GM21526 (cell line): ENCODE results near the gene KCNK4.
"Not testable (repeated sequence)": the region's sequence is repeated elsewhere in the genome, so short reads cannot be mapped to it uniquely, and the experiment has no call there.

Experiments
- ATAC-seq: cut with Tn5 transposase; IDR thresholded peaks from one replicate; pipeline ENCODE4 v1.9.1; 2021; ENCODE audit warnings: moderate library complexity; ENCODE audit not compliant: unreplicated experiment, low FRiP score

KCNK4 gene

DNA sequence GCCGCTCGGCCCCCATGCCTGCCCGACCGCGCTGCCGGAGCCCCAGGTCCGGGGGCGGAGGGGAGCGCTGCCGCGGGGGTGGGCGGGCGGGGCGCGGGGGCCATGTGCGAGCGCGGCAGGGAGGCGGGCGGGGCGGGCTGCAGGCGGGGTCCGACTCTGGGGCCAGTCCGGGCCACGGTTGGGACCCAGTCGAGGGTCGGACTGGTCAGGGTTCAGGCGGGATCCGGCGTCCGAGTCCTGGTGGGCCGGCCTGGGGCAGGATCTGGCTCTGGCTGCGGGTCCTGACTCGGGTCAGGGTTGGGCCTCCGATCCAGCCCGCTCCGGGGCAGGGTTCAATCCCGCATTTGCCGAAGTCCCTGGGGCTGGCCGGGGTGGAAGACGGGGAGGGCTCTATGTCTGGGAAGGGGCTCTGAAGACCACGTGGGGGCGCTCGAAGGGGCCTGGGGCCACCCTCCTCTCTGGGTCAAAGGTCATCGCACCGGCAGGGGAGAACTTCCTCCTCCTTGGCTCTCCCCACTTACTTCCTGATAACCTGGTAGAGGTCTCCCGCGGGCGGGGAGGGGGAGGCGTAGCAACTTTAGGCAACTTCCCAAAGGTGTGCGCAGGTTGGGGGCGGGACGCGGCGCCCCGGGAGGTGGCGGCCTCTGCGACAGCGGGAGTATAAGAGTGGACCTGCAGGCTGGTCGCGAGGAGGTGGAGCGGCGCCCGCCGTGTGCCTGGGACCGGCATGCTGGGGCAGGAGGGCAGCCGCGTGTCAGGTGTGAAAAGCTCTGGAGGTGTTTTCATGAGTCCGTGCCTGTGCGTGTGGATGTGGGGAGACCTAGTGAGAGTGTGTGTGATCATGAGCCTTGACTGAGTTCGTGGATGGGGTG, 14.8 kb downstream of the KCNK4 start:
- ATAC-seq, result peak; percentile 12

DNA sequence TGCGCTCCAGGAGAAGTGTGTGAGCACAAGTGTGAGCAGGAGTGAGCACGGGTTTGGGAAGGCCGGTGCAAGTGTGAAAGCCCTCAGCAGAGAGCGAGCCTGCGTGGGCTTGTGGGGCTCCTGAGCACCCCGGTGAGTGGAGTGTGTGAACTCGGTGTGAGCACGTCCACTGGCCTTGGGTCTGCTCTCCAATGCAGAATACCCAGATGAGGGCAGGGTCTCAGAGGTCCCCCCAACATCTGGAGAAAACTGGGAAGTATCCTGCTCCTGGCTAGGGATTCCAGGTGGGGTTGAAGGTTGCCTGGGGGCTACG, 15.4 kb downstream of the KCNK4 start:
- no peak for ATAC-seq

DNA sequence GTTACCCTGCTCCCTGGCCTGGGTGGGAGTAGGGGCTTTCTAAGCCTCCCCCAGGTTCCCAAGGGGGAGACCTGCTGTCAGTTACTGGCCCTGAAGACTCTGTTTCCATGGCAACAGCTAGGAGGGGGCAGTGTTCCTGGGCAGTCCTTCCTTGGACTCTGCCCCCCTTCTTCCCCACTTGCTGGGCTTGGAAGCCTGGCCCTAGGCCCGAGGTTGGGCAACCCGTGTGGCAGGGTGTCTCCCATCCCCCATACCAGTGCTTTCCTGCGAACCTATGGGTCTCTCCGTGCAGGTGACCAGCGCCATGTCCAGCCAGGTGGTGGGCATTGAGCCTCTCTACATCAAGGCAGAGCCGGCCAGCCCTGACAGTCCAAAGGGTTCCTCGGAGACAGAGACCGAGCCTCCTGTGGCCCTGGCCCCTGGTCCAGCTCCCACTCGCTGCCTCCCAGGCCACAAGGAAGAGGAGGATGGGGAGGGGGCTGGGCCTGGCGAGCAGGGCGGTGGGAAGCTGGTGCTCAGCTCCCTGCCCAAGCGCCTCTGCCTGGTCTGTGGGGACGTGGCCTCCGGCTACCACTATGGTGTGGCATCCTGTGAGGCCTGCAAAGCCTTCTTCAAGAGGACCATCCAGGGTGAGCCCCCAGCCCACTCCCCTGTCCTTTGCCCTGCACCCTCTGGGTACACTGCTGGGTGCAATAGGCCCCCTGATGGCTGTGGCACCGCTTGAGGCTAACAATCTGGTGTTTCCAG, 15.9 kb downstream of the KCNK4 start:
- ATAC-seq, result no peak

DNA sequence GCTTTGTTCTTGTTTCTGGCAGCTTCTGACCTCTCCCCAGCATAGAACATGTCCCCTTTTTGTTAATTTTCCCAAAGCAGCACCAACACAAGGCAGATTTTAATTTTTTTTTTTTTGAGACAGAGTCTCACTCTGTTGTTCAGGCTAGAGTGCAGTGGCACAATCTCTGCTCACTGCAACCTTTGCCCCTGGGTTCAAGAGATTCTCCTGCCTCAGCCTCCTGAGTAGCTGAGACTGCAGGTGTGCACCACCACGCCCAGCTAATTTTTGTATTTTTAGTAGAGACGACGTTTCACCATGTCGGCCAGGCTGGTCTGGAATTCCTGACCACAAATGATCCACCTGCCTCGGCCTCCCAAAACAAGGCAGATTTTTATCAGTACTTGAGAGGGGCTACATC, 16.7 kb downstream of the KCNK4 start:
- not testable (repeated sequence) for ATAC-seq

DNA sequence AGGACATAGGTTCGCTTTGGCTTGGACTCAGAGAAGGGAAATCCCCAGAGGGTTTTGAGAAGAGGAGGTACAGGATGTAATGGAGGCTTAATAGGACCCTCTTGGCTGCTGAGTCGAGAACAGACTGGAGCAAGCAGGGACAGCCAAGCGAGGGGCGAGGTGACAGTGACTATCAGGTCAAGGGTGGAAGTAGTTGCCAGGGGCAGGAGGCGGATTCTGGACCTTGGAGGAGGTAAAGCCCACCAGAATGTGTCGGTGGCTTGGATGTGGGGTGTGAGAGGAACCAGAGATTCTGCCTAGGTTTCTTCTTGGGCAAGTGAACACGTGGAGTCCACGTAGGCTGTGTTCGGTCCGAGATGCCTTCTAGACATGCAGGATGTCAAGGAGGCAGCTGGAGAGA, 21.8 kb downstream of the KCNK4 start:
- no peak for ATAC-seq

DNA sequence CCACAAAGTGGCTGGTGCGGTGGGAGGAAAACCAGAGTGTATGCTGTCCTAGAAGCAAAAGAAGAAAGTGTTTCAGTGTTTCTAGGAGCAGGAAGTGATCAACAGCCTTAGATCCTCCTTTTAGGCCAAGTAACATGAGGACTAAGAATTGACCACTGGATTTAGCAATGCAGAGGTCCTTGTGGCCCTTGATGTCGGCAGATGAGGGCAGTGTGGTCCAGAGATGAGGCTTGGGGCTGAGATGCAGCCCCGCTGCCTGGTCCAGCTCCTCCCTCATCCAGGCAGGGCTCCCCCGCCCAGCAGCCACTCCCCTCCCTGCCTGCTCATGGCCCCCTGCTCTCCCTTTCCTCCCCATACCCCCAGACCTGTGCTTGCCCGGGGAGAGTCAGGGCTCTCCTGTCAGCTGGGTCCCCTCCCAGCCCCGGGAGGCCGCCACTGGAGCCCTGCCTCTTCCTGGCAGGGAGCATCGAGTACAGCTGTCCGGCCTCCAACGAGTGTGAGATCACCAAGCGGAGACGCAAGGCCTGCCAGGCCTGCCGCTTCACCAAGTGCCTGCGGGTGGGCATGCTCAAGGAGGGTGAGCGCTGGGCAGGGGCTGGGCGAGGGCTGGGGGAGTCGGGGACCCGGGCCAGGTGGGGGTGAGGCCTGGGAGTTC, 22.5 kb downstream of the KCNK4 start:
- no peak for ATAC-seq

DNA sequence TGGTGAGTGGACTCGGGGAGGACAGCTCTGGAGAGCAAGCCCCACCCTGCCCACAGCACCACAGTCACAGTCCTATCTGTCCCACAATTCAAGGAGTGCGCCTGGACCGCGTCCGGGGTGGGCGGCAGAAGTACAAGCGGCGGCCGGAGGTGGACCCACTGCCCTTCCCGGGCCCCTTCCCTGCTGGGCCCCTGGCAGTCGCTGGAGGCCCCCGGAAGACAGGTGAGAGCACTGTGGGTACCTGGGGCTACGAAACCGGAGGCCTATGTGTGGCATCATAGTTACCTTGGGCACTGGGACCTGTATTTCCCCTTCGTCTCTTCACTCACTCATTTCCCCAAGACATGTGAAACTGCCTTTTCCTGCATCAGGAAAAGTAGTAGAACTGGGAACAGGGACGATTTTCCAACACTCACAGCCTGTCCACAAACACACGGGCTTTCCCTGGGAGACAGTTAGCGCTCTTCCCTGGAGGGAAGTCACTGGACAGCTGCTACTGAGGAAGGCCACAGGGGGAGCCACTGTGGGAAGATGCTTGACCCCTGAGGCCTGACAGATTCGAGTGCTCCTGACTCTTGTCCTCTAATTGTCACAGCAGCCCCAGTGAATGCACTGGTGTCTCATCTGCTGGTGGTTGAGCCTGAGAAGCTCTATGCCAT, 23.2 kb downstream of the KCNK4 start:
- no peak for ATAC-seq

DNA sequence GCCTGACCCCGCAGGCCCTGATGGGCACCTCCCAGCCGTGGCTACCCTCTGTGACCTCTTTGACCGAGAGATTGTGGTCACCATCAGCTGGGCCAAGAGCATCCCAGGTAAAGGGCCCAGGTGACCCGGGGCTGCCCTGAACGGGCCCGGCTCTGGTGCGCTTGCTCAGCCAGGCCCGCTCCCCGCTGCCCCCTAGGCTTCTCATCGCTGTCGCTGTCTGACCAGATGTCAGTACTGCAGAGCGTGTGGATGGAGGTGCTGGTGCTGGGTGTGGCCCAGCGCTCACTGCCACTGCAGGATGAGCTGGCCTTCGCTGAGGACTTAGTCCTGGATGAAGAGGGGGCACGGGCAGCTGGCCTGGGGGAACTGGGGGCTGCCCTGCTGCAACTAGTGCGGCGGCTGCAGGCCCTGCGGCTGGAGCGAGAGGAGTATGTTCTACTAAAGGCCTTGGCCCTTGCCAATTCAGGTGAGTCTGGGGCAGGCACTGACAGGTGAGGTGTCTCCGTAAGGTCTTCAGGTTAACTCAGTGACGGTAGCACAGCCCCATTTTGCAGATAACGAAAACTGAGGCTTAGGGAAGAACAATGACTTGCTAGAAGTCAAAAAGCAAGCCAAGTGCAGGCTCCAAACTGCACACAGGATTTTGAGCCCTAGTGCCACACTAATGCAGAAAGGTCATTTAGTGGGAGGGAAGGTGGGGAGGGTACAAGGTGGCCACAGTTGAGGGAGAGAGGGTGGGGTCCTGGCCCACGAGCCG, 23.9 kb downstream of the KCNK4 start:
- no peak for ATAC-seq

DNA sequence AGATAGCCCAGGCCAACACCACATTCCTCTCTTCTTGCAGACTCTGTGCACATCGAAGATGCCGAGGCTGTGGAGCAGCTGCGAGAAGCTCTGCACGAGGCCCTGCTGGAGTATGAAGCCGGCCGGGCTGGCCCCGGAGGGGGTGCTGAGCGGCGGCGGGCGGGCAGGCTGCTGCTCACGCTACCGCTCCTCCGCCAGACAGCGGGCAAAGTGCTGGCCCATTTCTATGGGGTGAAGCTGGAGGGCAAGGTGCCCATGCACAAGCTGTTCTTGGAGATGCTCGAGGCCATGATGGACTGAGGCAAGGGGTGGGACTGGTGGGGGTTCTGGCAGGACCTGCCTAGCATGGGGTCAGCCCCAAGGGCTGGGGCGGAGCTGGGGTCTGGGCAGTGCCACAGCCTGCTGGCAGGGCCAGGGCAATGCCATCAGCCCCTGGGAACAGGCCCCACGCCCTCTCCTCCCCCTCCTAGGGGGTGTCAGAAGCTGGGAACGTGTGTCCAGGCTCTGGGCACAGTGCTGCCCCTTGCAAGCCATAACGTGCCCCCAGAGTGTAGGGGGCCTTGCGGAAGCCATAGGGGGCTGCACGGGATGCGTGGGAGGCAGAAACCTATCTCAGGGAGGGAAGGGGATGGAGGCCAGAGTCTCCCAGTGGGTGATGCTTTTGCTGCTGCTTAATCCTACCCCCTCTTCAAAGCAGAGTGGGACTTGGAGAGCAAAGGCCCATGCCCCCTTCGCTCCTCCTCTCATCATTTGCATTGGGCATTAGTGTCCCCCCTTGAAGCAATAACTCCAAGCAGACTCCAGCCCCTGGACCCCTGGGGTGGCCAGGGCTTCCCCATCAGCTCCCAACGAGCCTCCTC, 24.8 kb downstream of the KCNK4 start:
- ATAC-seq, result not testable (repeated sequence)

DNA sequence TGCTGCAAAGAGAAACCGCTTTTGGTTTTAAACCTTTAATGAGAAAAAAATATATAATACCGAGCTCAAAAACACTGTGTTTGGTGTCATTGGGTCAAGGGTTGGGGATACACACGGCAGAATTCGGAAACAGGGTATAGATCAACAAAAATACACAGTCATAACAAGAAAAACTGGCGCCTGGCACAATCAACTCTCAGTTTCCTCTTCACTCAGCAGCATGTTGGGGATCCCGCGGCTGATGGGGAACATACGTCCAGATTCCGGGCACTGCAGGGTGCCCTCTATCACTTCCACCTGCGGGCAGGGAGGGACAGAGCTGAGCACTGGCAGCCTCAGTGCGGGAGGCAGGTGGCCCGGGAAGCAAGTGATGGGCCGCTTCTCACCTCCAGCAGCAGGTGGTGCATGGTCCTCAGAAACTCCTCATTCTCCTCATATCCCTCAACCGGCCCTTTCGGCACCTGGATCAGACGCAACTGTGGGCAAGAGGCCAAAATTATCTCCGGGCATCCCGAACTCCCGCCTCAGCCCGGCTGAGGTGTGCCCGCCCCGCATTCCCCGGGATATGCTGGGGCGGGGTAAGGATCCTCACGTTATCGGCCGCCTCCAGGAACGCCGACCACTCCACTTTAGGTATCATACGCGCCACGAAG, 25.7 kb downstream of the KCNK4 start:
- ATAC-seq, result peak; percentile 3

DNA sequence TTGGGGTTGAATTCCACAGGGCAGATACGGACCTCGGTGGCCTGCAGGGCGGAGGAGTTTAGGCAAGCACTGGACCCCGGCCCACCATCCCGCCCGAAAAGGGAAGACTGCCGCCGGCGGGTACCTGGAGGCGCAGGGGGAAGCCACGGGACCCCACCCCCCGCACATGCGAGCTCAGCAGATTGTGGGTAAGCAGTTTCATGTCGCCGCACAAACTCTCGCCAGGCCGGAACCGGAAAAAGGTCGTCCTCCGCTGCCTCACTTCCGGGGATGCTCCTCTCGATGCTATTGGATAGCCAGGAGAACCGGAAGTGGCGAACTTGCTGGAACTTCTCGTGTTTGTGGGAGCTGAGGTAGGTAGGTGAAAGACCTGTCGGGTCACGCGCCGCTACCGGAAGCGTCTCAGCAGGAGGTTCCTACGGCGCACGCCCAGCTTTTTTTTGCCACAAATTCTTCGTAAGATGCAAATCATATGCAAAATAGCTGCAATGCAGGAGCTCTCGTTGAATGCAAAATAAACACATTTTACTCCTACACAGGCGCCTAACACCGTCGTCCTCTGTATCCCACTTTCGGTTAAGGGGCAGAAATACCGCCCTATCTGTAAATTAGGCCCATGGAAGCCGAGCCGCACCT, 26.3 kb downstream of the KCNK4 start, which contains the start of gene TRMT112:
TSS of gene TRMT112 (minus strand) at position 235 of the 636 bp plus-strand sequence. CDS start at position 202, 33 bp downstream.
- ATAC-seq, result peak; percentile 48

DNA sequence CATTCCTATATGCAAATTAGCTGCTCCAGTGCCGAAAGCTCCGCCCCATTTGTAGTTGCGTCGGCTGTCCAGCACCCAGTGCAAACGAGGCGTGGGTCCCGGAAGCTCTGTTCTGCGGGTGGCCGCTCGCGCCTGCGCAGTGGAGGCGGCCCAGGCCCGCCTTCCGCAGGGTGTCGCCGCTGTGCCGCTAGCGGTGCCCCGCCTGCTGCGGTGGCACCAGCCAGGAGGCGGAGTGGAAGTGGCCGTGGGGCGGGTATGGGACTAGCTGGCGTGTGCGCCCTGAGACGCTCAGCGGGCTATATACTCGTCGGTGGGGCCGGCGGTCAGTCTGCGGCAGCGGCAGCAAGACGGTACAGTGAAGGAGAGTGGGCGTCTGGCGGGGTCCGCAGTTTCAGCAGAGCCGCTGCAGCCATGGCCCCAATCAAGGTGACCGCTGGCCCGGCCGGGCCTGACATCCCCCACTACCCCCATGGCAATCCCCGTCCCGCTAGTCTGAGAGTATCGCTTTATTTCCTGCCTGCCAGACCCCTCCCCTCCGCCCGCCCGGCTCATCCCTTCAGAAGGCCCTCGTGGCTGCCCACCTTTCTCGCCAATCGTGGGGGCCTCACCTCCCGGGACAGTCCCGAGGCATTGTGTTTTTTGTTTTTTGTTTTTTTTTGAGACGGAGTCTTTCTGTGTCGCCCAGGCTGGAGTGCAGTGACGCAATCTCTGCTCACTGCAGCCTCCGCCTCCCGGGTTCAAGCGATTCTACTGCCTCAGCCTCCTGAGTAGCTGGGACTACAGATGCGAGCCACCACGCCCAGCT, 27.1 kb downstream of the KCNK4 start, which contains the start of gene PRDX5:
TSS of gene PRDX5 (plus strand) at position 161 of the 805 bp plus-strand sequence. CDS start at position 256, 95 bp downstream.
- ATAC-seq, result peak; percentile 60

DNA sequence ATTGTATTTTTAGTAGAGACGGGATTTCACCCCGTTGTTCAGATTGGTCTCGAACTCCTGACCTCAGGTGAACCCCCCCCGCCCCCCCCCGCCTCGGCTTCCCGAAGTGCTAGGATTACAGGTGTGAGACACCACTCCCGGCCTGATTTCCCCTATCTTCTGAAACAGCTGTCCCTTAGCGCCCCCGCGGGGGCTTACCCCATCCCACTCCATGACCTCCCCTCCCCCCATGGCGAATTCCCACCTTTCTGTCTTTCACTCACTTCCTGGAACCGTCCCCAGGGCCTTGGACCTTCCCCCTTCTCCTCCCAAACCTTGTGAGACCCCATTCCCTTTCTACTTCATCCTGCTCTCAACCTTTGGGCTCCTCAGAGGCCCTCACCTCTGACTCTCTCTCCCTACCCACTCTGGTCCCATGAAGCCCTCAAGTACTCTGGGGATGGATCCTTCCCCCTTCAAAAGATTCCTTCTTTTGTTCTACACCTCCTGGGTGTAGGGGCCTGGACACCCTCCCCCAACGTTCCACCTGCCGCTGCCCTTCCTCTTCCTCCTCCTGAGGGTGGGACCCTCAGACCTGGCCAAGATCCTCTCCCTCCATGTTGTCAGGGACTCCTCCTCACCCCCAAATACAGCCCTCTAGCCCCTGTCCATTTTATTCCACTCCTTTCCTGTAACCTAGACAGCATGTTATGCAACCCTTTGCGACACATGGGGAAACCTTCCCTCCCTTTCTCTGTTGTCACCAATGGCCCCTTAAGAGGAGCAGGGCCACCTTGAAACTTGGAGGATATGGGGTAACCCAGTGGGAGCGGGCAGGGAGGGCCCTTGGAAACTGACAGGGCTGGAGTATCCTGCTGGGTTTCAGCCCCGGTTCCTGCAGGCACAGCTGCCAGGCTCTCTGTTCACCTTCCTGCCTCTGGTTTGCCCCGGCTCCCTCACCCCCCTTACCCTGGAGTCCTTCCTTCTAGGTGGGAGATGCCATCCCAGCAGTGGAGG, 28.0 kb downstream of the KCNK4 start:
- no peak for ATAC-seq

DNA sequence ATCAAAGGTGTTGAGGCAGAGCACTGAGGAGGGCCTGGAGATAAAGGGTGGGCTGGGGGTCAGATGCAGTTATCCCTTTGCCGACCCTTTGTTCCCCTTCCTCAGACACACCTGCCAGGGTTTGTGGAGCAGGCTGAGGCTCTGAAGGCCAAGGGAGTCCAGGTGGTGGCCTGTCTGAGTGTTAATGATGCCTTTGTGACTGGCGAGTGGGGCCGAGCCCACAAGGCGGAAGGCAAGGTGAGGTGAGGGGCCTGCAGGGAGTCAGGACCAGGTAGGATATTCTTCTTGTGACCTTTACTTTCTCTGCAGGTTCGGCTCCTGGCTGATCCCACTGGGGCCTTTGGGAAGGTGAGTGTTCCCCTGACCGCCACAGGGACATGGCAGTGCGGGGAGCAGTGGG, 29.5 kb downstream of the KCNK4 start:
- ATAC-seq, result no peak

DNA sequence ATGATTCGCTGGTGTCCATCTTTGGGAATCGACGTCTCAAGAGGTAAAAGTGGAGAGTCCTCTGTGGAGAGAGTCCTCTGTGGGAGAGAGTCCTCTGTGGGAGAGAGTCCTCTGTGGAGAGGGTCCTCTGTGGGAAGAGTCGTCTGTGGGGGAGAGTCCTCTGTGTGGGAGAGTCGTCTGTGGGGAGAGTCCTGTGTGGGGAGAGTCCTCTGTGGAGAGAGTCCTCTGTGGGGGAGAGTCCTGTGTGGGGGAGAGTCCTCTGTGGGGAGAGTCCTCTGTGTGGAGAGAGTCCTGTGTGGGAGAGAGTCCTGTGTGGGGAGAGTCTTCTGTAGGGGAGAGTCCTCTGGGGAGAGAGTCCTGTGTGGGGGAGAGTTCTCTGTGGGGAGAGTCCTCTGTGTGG, 29.9 kb downstream of the KCNK4 start:
- no peak for ATAC-seq

DNA sequence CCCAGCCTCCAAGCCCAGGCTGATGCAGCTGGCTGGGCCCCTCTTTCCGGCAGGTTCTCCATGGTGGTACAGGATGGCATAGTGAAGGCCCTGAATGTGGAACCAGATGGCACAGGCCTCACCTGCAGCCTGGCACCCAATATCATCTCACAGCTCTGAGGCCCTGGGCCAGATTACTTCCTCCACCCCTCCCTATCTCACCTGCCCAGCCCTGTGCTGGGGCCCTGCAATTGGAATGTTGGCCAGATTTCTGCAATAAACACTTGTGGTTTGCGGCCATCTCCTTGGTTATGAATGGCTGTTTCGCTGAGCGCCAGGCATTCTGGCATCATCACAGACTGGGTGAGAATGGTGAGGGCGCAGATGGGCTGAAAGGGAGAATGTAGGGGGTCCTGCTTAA, 30.4 kb downstream of the KCNK4 start:
- ATAC-seq, result no peak
